GM18951 (cell line): ENCODE data around the gene DENND10.
A peak's percentile ranks its signal among the peaks of the same experiment; 100 is the strongest.
"Not testable (repeated sequence)": the region's sequence is repeated elsewhere in the genome, so short reads cannot be mapped to it uniquely, and the experiment has no call there.

Experiments
- POLR2A ChIP-seq: IDR thresholded peaks from 4 replicates; pipeline ENCODE4 v1.6.1; 2011; ENCODE audit warnings: mild to moderate bottlenecking; ENCODE audit not compliant: insufficient read length, insufficient read depth; ENCODE audit errors: extremely low read depth
- in situ Hi-C: fragments of 300-500 bp; cut with MboI; formaldehyde crosslinking; loops from one replicate; pipeline ENCODE4 v1.12.0; 2022; ENCODE audit warnings: low sequenced_read_pairs, mixed read lengths, inconsistent platforms; ENCODE audit not compliant: unreplicated experiment

Gene DENND10

GRCh38 chr10:119161680-119162451 is 58.0 kb downstream of the DENND10 start:
- no peak for TF ChIP-seq POLR2A
- in situ Hi-C loops = no loop called here

- no peak for TF ChIP-seq POLR2A
- in situ Hi-C loops = no loop called here
These were observed 58.7 kb downstream of the DENND10 start for GRCh38 chr10:119162452-119163092.

GRCh38 chr10:119165171-119166117 is 61.5 kb downstream of the DENND10 start, which contains the start of gene SFXN4:
SFXN4 (minus strand) TSS chr10:119165714; CDS start chr10:119165647, 67 bp downstream.
- TF ChIP-seq POLR2A = peak; percentile 74
- in situ Hi-C loops = no loop called here

GRCh38 chr10:119166118-119166500 is 62.2 kb downstream of the DENND10 start:
- in situ Hi-C loops = no loop called here
- TF ChIP-seq POLR2A = no peak

GRCh38 chr10:119166564-119166963 is 62.7 kb downstream of the DENND10 start:
- no peak for TF ChIP-seq POLR2A
- in situ Hi-C loops = no loop called here

GRCh38 chr10:119167041-119167440 is 63.1 kb downstream of the DENND10 start:
- in situ Hi-C loops = no loop called here
- TF ChIP-seq POLR2A = no peak

- in situ Hi-C loops = no loop called here
- TF ChIP-seq POLR2A = no peak
These were observed 70.2 kb downstream of the DENND10 start for GRCh38 chr10:119174109-119174508.

- in situ Hi-C loops = no loop called here
- no peak for TF ChIP-seq POLR2A
These were observed 72.3 kb downstream of the DENND10 start for GRCh38 chr10:119176166-119176565.

- in situ Hi-C loops = no loop called here
These were observed 73.9 kb downstream of the DENND10 start for GRCh38 chr10:119177708-119178371.

GRCh38 chr10:119178372-119179119 is 74.6 kb downstream of the DENND10 start, which contains the start of gene PRDX3:
PRDX3 (minus strand) TSS chr10:119178812; CDS start chr10:119178790, 22 bp downstream.
- peak; percentile 98 for TF ChIP-seq POLR2A
- in situ Hi-C loops = no loop called here

More at GRCh38 chr10:119177708-119178371, 73.9 kb downstream of the DENND10 start:
- TF ChIP-seq POLR2A = no peak

GRCh38 chr10:119180850-119181400 is 77.0 kb downstream of the DENND10 start:
- in situ Hi-C loops = not testable (repeated sequence)
